LHCN-M2 (cell line): Measurements from ENCODE around the gene CENPX. TPM values are rescaled to one million over a fixed set of nuclear protein-coding genes. Genes with fewer than 3 reads are reported as not detected.
"Not testable (repeated sequence)": the region's sequence is repeated elsewhere in the genome, so short reads cannot be mapped to it uniquely, and the experiment has no call there.

Experiments used
- DNase-seq: peaks from one replicate; pipeline ENCODE4 v3.0.0-alpha.2; 2012; ENCODE audit warnings: low read depth
- total RNA-seq: library from RNA; depleted of rRNA; stranded (reverse); fragments of >200 nt; gene quantifications from 2 replicates; pipeline ENCODE4 v1.2.3, GENCODE V29; 2014

The CENPX gene
- total RNA-seq, 1 experiment from 2014 or later = 155 TPM

- no peak for DNase-seq
These were observed 17.1 kb upstream of the CENPX start for GRCh38 chr17:82039695-82040299.

- not testable (repeated sequence) for DNase-seq
These were observed 16.2 kb upstream of the CENPX start for GRCh38 chr17:82038796-82039409.

- DNase-seq = no peak
These were observed 15.2 kb upstream of the CENPX start for GRCh38 chr17:82037889-82038195.

GRCh38 chr17:82037092-82037888, 14.6 kb upstream of the CENPX start, which contains the start of gene DCXR:
TSS of gene DCXR (minus strand) at chr17:82037697. CDS start at chr17:82037682, 15 bp downstream.
- peak; percentile 91 for DNase-seq

GRCh38 chr17:82036634-82037091, 14.0 kb upstream of the CENPX start:
- DNase-seq = no peak

GRCh38 chr17:82035956-82036633, 13.4 kb upstream of the CENPX start:
- DNase-seq = no peak

GRCh38 chr17:82035488-82035887, 12.8 kb upstream of the CENPX start:
- no peak for DNase-seq

- no peak for DNase-seq
These were observed 11.8 kb upstream of the CENPX start for GRCh38 chr17:82034371-82035011.

GRCh38 chr17:82033359-82034085, 10.8 kb upstream of the CENPX start:
- no peak for DNase-seq

- DNase-seq = no peak
These were observed 9.4 kb upstream of the CENPX start for GRCh38 chr17:82031885-82032627.

GRCh38 chr17:82031303-82031884, 8.7 kb upstream of the CENPX start, which contains the start of gene RAC3:
TSS of gene RAC3 (plus strand) at chr17:82031678. CDS start at chr17:82031762, 84 bp downstream.
- DNase-seq = no peak

GRCh38 chr17:82030470-82031302, 8.0 kb upstream of the CENPX start:
- DNase-seq = peak; percentile 51

GRCh38 chr17:82029990-82030469, 7.4 kb upstream of the CENPX start:
- no peak for DNase-seq

GRCh38 chr17:82029391-82029790, 6.7 kb upstream of the CENPX start:
- DNase-seq = no peak

GRCh38 chr17:82028966-82029365, 6.3 kb upstream of the CENPX start:
- DNase-seq = no peak

GRCh38 chr17:82028246-82028645, 5.6 kb upstream of the CENPX start:
- no peak for DNase-seq

GRCh38 chr17:82025401-82026107, 2.9 kb upstream of the CENPX start:
- DNase-seq = no peak

- no peak for DNase-seq
These were observed 2.2 kb upstream of the CENPX start for GRCh38 chr17:82024859-82025258.
